Measurements from ENCODE around the gene HTR2B.
A peak's percentile ranks its signal among the peaks of the same experiment; 100 is the strongest.
"Not testable (repeated sequence)": the region's sequence is repeated elsewhere in the genome, so short reads cannot be mapped to it uniquely, and the experiment has no call there.

HTR2B gene

GRCh38 chr2:231144896-231145295 is 20.1 kb upstream of the HTR2B start:
- H3K4me1 ChIP-seq = peaks cover 0 to 20% (median 0%) of the 10 kb centered on the region in 4 donors
- intact Hi-C loops (cut with DNase I; ENCODE audit: low total_unique reads) = no loop called here
- H3K9me3 ChIP-seq = no peaks in the 10 kb centered on the region
- no peak for TF ChIP-seq CTCF (IDR thresholded peaks at IDR 0.05)
- H3K27me3 ChIP-seq = no peaks in the 10 kb centered on the region
- H3K27ac ChIP-seq = no peak overlapping the region
- H3K36me3 ChIP-seq = peaks cover 6 to 35% (median 16%) of the 10 kb centered on the region in 3 donors
- DNase-seq = no peak
- no peak overlapping the region for H3K4me3 ChIP-seq

GRCh38 chr2:231140808-231141207 is 16.0 kb upstream of the HTR2B start:
- H3K4me3 ChIP-seq; H3K4me1 ChIP-seq; DNase-seq; H3K9me3 ChIP-seq; intact Hi-C loops (cut with DNase I; ENCODE audit: low total_unique reads); H3K27me3 ChIP-seq; H3K27ac ChIP-seq: not testable (repeated sequence)
- H3K36me3 ChIP-seq = peaks cover 0 to 17% (median 0%) of the 10 kb centered on the region in 3 donors

GRCh38 chr2:231139796-231140195 is 15.0 kb upstream of the HTR2B start:
- no peak for DNase-seq
- no peaks in the 10 kb centered on the region for H3K27me3 ChIP-seq
- H3K27ac ChIP-seq = no peak overlapping the region
- peaks cover 0 to 17% (median 0%) of the 10 kb centered on the region in 3 donors for H3K36me3 ChIP-seq
- H3K4me1 ChIP-seq = peaks cover 0 to 12% (median 0%) of the 10 kb centered on the region in 4 donors
- intact Hi-C loops (cut with DNase I; ENCODE audit: low total_unique reads) = no loop called here
- no peak for TF ChIP-seq CTCF (IDR thresholded peaks at IDR 0.05)
- H3K9me3 ChIP-seq = no peaks in the 10 kb centered on the region
- H3K4me3 ChIP-seq = no peak overlapping the region

GRCh38 chr2:231138699-231139098 is 13.9 kb upstream of the HTR2B start:
- no peak for TF ChIP-seq CTCF (IDR thresholded peaks at IDR 0.05)
- H3K27ac ChIP-seq = no peak overlapping the region

GRCh38 chr2:231134910-231135655 is 10.2 kb upstream of the HTR2B start:
- DNase-seq = no peak
- no peaks in the 10 kb centered on the region for H3K27me3 ChIP-seq
- peaks cover 0 to 6% (median 0%) of the 10 kb centered on the region in 3 donors for H3K36me3 ChIP-seq
- no peaks in the 10 kb centered on the region for H3K9me3 ChIP-seq
- H3K4me3 ChIP-seq = no peak overlapping the region
- no peak for TF ChIP-seq CTCF (IDR thresholded peaks at IDR 0.05)
- H3K27ac ChIP-seq = peak overlapping the region; percentile 16 to 28
- peaks cover 0 to 41% (median 11%) of the 10 kb centered on the region in 4 donors for H3K4me1 ChIP-seq
- intact Hi-C loops (cut with DNase I; ENCODE audit: low total_unique reads) = no loop called here

More at GRCh38 chr2:231138699-231139098, 13.9 kb upstream of the HTR2B start:
- Histone ChIP-seq H3K36me3 (peaks cover 0 to 17% (median 0%) of the 10 kb centered on the region in 3 donors), H3K4me1 (peaks cover 0 to 23% (median 2%) of the 10 kb centered on the region in 4 donors), H3K27me3 (no peaks in the 10 kb centered on the region), H3K9me3 (no peaks in the 10 kb centered on the region), H3K4me3 (no peak overlapping the region)
- DNase-seq = no peak
- intact Hi-C loops (cut with DNase I; ENCODE audit: low total_unique reads) = no loop called here

GRCh38 chr2:231133365-231134099 is 8.7 kb upstream of the HTR2B start:
- TF ChIP-seq CTCF (IDR thresholded peaks at IDR 0.05) = no peak
- H3K27ac ChIP-seq = peak overlapping the region in 1 of 2 donors; percentile 28
- no peak for DNase-seq
- peaks cover 0 to 41% (median 11%) of the 10 kb centered on the region in 4 donors for H3K4me1 ChIP-seq
- intact Hi-C loops (cut with DNase I; ENCODE audit: low total_unique reads) = no loop called here
- H3K4me3 ChIP-seq = no peak overlapping the region
- no peaks in the 10 kb centered on the region for H3K9me3 ChIP-seq
- H3K27me3 ChIP-seq = no peaks in the 10 kb centered on the region
- H3K36me3 ChIP-seq = no peaks in the 10 kb centered on the region
